Neural progenitor cell (in vitro differentiated cells): ENCODE measurements around the gene RTN1. TPM values are rescaled to one million over a fixed set of nuclear protein-coding genes. Genes with fewer than 3 reads are reported as not detected.

Experiments used
- DNase-seq: peaks from one replicate; pipeline ENCODE4 v3.0.0-alpha.2; 2016; ENCODE audit warnings: low spot score
- H2AFZ ChIP-seq: fragments of 200-600 bp; sonication (generic); replicated peaks from 2 replicates; pipeline ENCODE4 v1.6.1; 2016; ENCODE audit warnings: antibody characterized with exemption
- H3F3A ChIP-seq: fragments of 200-600 bp; sonication (generic); 2 replicates; pipeline ENCODE4 v1.6.1; 2016; ENCODE audit warnings: antibody characterized with exemption, low read depth
- H3K27ac ChIP-seq: fragments of 200-600 bp; sonication (generic); 2 replicates; pipeline ENCODE4 v1.5.1; 2016; ENCODE audit warnings: mild to moderate bottlenecking
- H3K27me3 ChIP-seq: fragments of 200-600 bp; sonication (generic); 2 replicates; pipeline ENCODE4 v1.6.1; 2016; ENCODE audit warnings: mild to moderate bottlenecking, moderate library complexity
- H3K36me3 ChIP-seq: fragments of 200-600 bp; sonication (generic); 2 replicates; pipeline ENCODE4 v1.5.1; 2016
- H3K4me1 ChIP-seq: fragments of 200-600 bp; sonication (generic); 2 replicates; pipeline ENCODE4 v1.6.1; 2016; ENCODE audit warnings: mixed run types
- H3K4me2 ChIP-seq: fragments of 200-600 bp; sonication (generic); 2 replicates; pipeline ENCODE4 v1.6.1; 2016
- H3K4me3 ChIP-seq: fragments of 200-600 bp; sonication (generic); 2 replicates; pipeline ENCODE4 v1.5.1; 2016
- H3K79me2 ChIP-seq: fragments of 200-600 bp; sonication (generic); 2 replicates; pipeline ENCODE4 v1.6.1; 2016; ENCODE audit warnings: low read depth
- H3K9ac ChIP-seq: fragments of 200-600 bp; sonication (generic); 2 replicates; pipeline ENCODE4 v1.6.1; 2016
- H3K9me3 ChIP-seq: fragments of 200-600 bp; sonication (generic); 2 replicates; pipeline ENCODE4 v1.5.1; 2016; ENCODE audit warnings: low read depth
- H4K20me1 ChIP-seq: fragments of 200-600 bp; sonication (generic); 2 replicates; pipeline ENCODE4 v1.6.1; 2016; ENCODE audit warnings: low read depth
- H3K27ac Mint-ChIP-seq: 3 replicates; pipeline ENCODE4 v1.8.0; 2021; ENCODE audit warnings: mixed read lengths
- H3K27me3 Mint-ChIP-seq: 2 replicates; pipeline ENCODE4 v1.8.0; 2022; ENCODE audit warnings: low read depth, mild to moderate bottlenecking, inconsistent platforms, moderate library complexity, mixed read lengths; ENCODE audit not compliant: insufficient read depth
- H3K36me3 Mint-ChIP-seq: 3 replicates; pipeline ENCODE4 v1.8.0; 2021; ENCODE audit warnings: mixed read lengths
- H3K4me1 Mint-ChIP-seq: 3 replicates; pipeline ENCODE4 v1.8.0; 2021; ENCODE audit warnings: mixed read lengths
- H3K4me3 Mint-ChIP-seq: 3 replicates; pipeline ENCODE4 v1.8.0; 2021; ENCODE audit warnings: mild to moderate bottlenecking, moderate library complexity, mixed read lengths
- H3K9me3 Mint-ChIP-seq: 3 replicates; pipeline ENCODE4 v1.8.0; 2020; ENCODE audit warnings: mixed read lengths
- CTCF ChIP-seq: fragments of 200-600 bp; sonication (generic); IDR thresholded peaks from 2 replicates; pipeline ENCODE4 v1.5.1; 2017; ENCODE audit warnings: antibody characterized with exemption, mild to moderate bottlenecking
- EZH2 ChIP-seq: fragments of 200-600 bp; sonication (generic); IDR thresholded peaks from 2 replicates; pipeline ENCODE4 v1.6.1; 2017; ENCODE audit warnings: antibody characterized with exemption, mild to moderate bottlenecking, moderate library complexity
- EZH2phosphoT487 ChIP-seq: fragments of 200-600 bp; sonication (generic); IDR thresholded peaks from 2 replicates; pipeline ENCODE4 v1.6.1; 2017; ENCODE audit warnings: antibody characterized with exemption
- total RNA-seq: library from RNA; depleted of rRNA; stranded (reverse); fragments of >200 nt; gene quantifications from 2 replicates; pipeline ENCODE4 v1.2.3, GENCODE V29; 2015; ENCODE audit warnings: low replicate concordance

Gene RTN1
- total RNA-seq, 1 donor from 2014 or later: 7.7 TPM

DNA sequence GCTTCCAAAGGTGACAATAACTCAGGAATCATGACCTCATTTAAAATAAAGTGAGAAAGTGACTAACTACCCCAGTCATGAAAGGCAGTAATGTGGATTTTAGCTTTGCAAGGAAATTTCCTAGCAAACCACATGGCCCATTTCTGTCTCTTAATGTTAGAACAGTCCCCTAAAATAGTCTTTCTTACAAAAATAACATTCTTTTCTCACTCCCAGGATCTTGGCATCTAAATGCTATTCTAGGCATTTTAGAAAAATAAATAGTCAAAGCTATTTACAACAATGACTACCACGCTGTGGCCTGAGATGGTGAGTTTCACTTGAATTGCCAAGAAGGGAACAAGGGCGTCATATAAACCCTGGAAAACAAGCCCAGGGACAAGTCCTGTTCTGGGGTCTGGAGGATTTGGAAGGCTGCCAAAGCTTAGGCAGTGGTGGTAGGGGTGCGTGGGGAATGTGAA lies 192.8 kb downstream of the RTN1 start:
- Mint-ChIP-seq H3K27ac (peak overlapping the region; percentile 93), H3K4me3 (no peak overlapping the region), H3K4me1 (peaks cover 25% of the 10 kb centered on the region), H3K9me3 (peaks cover 5% of the 10 kb centered on the region), H3K27me3 (no peaks in the 10 kb centered on the region), H3K36me3 (no peaks in the 10 kb centered on the region)
- Histone ChIP-seq H3K4me3 (no peak overlapping the region), H3K36me3 (no peaks in the 10 kb centered on the region), H3K27ac (no peak overlapping the region), H3K9ac (no peak overlapping the region), H3K4me2 (no peak overlapping the region), H4K20me1 (no peaks in the 10 kb centered on the region), H3K79me2 (no peaks in the 10 kb centered on the region), H2AFZ (no peak overlapping the region), H3K9me3 (no peaks in the 10 kb centered on the region), H3K27me3 (no peaks in the 10 kb centered on the region), H3F3A (peaks cover 3% of the 10 kb centered on the region), H3K4me1 (peaks cover 12% of the 10 kb centered on the region)
- DNase-seq: no peak
- TF ChIP-seq CTCF (no peak), EZH2phosphoT487 (no peak), EZH2 (no peak)

DNA sequence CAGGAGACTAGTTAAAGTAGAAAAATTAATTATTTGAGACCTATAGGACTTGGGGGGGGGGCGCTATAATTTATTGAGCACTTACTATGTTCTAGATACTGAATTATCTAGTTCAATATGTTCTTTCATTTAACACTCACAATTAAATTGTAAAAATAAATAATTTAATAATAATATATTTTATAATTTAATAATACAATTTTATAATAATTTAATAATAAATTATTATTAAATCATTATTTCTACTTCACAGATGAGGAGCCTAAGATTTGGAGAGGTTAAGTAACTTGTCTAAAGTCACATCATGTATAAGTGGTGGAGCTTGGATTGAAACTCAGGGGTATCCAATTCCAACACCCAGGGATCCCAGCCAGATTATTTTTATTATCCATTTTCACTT lies 195.2 kb downstream of the RTN1 start:
- no peaks in the 10 kb centered on the region for H3K79me2 ChIP-seq
- H3K27me3 ChIP-seq: no peaks in the 10 kb centered on the region
- Mint-ChIP-seq H3K27me3 (no peaks in the 10 kb centered on the region), H3K4me3 (no peak overlapping the region), H3K36me3 (no peaks in the 10 kb centered on the region), H3K4me1 (peaks cover 34% of the 10 kb centered on the region), H3K27ac (no peak overlapping the region), H3K9me3 (peaks cover 5% of the 10 kb centered on the region)
- no peak overlapping the region for H3K9ac ChIP-seq
- no peaks in the 10 kb centered on the region for H3K9me3 ChIP-seq
- no peak overlapping the region for H3K4me3 ChIP-seq
- H3F3A ChIP-seq: no peaks in the 10 kb centered on the region
- H3K4me1 ChIP-seq: peaks cover 21% of the 10 kb centered on the region
- no peak overlapping the region for H2AFZ ChIP-seq
- H3K36me3 ChIP-seq: no peaks in the 10 kb centered on the region
- H3K4me2 ChIP-seq: no peak overlapping the region
- no peak for DNase-seq
- no peak overlapping the region for H3K27ac ChIP-seq
- H4K20me1 ChIP-seq: no peaks in the 10 kb centered on the region
- no peak for TF ChIP-seq EZH2
- TF ChIP-seq CTCF: no peak
- TF ChIP-seq EZH2phosphoT487: no peak

GRCh38 chr14:59664741-59665140 lies 205.8 kb downstream of the RTN1 start:
- no peak overlapping the region for H3K9ac ChIP-seq
- TF ChIP-seq EZH2 (no peak), CTCF (no peak), EZH2phosphoT487 (no peak)
- no peaks in the 10 kb centered on the region for H4K20me1 ChIP-seq
- Mint-ChIP-seq H3K4me3 (no peak overlapping the region), H3K27me3 (peaks cover 2% of the 10 kb centered on the region), H3K36me3 (no peaks in the 10 kb centered on the region), H3K27ac (no peak overlapping the region), H3K9me3 (peaks cover 28% of the 10 kb centered on the region), H3K4me1 (no peaks in the 10 kb centered on the region)
- H3K4me2 ChIP-seq: no peak overlapping the region
- no peaks in the 10 kb centered on the region for H3F3A ChIP-seq
- H3K27me3 ChIP-seq: no peaks in the 10 kb centered on the region
- H3K4me3 ChIP-seq: no peak overlapping the region
- H3K9me3 ChIP-seq: no peaks in the 10 kb centered on the region
- H2AFZ ChIP-seq: no peak overlapping the region
- H3K36me3 ChIP-seq: no peaks in the 10 kb centered on the region
- DNase-seq: no peak
- H3K27ac ChIP-seq: no peak overlapping the region
- no peaks in the 10 kb centered on the region for H3K79me2 ChIP-seq
- H3K4me1 ChIP-seq: no peaks in the 10 kb centered on the region
